Chondrocyte (in vitro differentiated cells): Measurements from ENCODE around the gene EML6. TPM values are rescaled to one million over a fixed set of nuclear protein-coding genes. Genes with fewer than 3 reads are reported as not detected.
A peak's percentile ranks its signal among the peaks of the same experiment; 100 is the strongest.

Source experiments
- DNase-seq: peaks from one replicate; pipeline ENCODE4 v3.0.0; 2021; ENCODE audit warnings: mixed read lengths, low spot score
- H3K27ac Mint-ChIP-seq: one replicate; pipeline ENCODE4 v1.8.0; 2021; ENCODE audit warnings: mild to moderate bottlenecking, moderate library complexity, mixed read lengths; ENCODE audit not compliant: unreplicated experiment
- H3K27me3 Mint-ChIP-seq: 2 replicates; pipeline ENCODE4 v1.8.0; 2021; ENCODE audit warnings: low read depth, mixed read lengths
- H3K36me3 Mint-ChIP-seq: 2 replicates; pipeline ENCODE4 v1.8.0; 2021; ENCODE audit warnings: low read depth, mixed read lengths
- H3K4me1 Mint-ChIP-seq: 2 replicates; pipeline ENCODE4 v1.8.0; 2021; ENCODE audit warnings: low read depth, mild to moderate bottlenecking, mixed read lengths
- H3K4me3 Mint-ChIP-seq: one replicate; pipeline ENCODE4 v1.8.0; 2021; ENCODE audit warnings: mild to moderate bottlenecking, moderate library complexity, mixed read lengths; ENCODE audit not compliant: unreplicated experiment
- H3K9me3 Mint-ChIP-seq: 2 replicates; pipeline ENCODE4 v1.8.0; 2021; ENCODE audit warnings: low read depth, mixed read lengths
- CTCF ChIP-seq: fragments of 200-600 bp; sonication (generic); IDR thresholded peaks from 2 replicates; pipeline ENCODE4 v1.5.0; 2021; ENCODE audit warnings: antibody characterized with exemption, mild to moderate bottlenecking, moderate library complexity
- total RNA-seq: library from RNA; stranded (reverse); gene quantifications from 3 replicates; pipeline ENCODE4 v1.2.1, GENCODE V29; 2021

The EML6 gene
- total RNA-seq, 1 donor from 2014 or later: 1.1 TPM

- peaks cover 1% of the 10 kb centered on the region for H3K36me3 Mint-ChIP-seq
- no peak overlapping the region for H3K4me3 Mint-ChIP-seq
- peaks cover 4% of the 10 kb centered on the region for H3K9me3 Mint-ChIP-seq
- no peak for DNase-seq
- no peaks in the 10 kb centered on the region for H3K27me3 Mint-ChIP-seq
- TF ChIP-seq CTCF: no peak
- peak overlapping the region; percentile 77 for H3K27ac Mint-ChIP-seq
- peaks cover 8% of the 10 kb centered on the region for H3K4me1 Mint-ChIP-seq
Measured at GRCh38 chr2:54859997-54860701, 136.7 kb downstream of the EML6 start.

DNA sequence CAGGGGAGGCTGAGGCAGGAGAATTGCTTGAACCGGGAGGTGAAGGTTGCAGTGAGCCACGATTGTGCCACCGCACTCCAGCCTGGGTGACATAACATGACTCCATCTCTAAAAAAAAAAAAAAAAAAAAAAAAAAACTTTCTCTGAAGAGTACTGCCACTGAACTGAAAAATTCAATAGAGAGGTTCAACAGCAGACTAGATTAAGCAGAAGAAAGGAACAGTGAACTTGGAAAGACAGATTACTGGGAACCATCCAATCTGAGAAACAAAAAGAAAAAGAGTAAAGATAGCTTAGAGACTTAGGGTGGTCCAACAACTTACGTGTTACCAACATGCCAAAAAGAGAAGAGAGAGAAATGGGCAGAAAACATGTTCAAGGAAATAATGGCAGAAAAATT, 138.8 kb downstream of the EML6 start:
- peaks cover 8% of the 10 kb centered on the region for H3K4me1 Mint-ChIP-seq
- TF ChIP-seq CTCF: no peak

DNA sequence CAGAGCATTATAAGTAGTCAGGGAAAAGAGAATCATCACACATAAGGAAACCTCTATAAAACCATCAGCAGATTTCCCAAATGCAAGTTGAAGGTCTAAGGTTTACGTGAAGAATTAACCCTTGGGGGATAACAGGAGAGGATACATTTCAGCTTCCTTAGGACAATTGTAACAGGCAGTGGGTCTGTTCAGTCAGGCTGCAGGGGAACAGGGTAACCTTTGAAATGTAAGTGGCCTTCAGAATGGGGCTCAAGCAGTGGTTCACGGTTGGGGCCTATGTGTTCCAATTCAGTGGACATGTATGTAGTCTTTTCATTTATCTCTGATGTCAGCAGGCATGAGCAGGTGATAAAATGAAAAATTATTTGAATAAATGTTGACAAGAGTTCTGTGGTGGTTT, 139.3 kb downstream of the EML6 start:
- Mint-ChIP-seq H3K4me1 (peaks cover 8% of the 10 kb centered on the region), H3K27ac (no peak overlapping the region), H3K4me3 (no peak overlapping the region), H3K27me3 (no peaks in the 10 kb centered on the region), H3K36me3 (no peaks in the 10 kb centered on the region), H3K9me3 (peaks cover 4% of the 10 kb centered on the region)
- DNase-seq: no peak
- no peak for TF ChIP-seq CTCF

More for the DNA sequence above, 138.8 kb downstream of the EML6 start:
- DNase-seq: no peak
- Mint-ChIP-seq H3K9me3 (peaks cover 4% of the 10 kb centered on the region), H3K27me3 (no peaks in the 10 kb centered on the region), H3K36me3 (no peaks in the 10 kb centered on the region), H3K27ac (no peak overlapping the region), H3K4me3 (no peak overlapping the region)

DNA sequence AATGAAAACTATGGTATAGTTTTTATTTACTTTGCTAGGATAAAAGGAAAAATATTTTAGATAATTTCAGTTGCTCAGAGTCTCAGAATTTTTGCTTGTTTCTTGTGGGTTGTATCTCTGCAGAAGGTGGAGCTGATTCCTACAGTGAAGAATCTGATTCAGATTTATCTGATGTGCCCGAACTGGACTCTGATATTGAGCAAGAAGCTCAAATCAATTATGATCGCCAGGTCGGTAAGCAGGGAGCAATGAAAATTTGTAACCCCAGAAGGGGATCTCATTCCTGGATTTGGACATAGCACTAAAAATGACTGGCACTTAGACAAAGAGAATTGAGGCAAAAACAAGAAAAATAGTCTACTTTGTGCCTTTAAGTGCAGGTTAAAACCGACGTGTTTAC, 140.2 kb downstream of the EML6 start:
- Mint-ChIP-seq H3K27ac (no peak overlapping the region), H3K4me1 (peaks cover 8% of the 10 kb centered on the region), H3K9me3 (peaks cover 4% of the 10 kb centered on the region), H3K4me3 (no peak overlapping the region), H3K27me3 (no peaks in the 10 kb centered on the region), H3K36me3 (no peaks in the 10 kb centered on the region)
- no peak for DNase-seq
- TF ChIP-seq CTCF: no peak

DNA sequence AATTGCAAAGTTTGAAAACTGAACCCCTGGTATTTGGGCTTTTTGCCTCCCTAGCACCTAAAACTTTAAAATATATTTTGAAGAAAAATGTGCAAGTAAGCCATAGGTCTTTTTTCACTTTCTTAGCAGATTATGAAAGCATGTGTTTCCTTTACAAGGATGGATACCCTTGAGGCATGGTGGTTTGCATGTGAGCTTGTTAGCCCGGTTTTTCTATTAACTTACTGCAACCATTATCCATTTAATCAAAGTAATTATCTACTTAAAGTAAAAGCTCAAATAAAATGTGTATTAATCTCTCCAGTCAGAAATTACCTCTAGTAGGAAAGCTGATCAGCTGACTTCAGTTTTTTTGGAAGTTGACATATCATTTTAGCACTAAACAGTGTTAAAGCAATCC, 140.6 kb downstream of the EML6 start:
- H3K4me3 Mint-ChIP-seq: no peak overlapping the region
- no peak for DNase-seq
- H3K4me1 Mint-ChIP-seq: peaks cover 8% of the 10 kb centered on the region
- no peak overlapping the region for H3K27ac Mint-ChIP-seq
- no peaks in the 10 kb centered on the region for H3K27me3 Mint-ChIP-seq
- peaks cover 4% of the 10 kb centered on the region for H3K9me3 Mint-ChIP-seq
- H3K36me3 Mint-ChIP-seq: no peaks in the 10 kb centered on the region
- no peak for TF ChIP-seq CTCF
